ENCODE measurements around the gene SMPDL3A. TPM values are rescaled to one million over a fixed set of nuclear protein-coding genes. Genes with fewer than 3 reads are reported as not detected.
"Not testable (repeated sequence)": the region's sequence is repeated elsewhere in the genome, so short reads cannot be mapped to it uniquely, and the experiment has no call there.

Gene SMPDL3A, protein sequence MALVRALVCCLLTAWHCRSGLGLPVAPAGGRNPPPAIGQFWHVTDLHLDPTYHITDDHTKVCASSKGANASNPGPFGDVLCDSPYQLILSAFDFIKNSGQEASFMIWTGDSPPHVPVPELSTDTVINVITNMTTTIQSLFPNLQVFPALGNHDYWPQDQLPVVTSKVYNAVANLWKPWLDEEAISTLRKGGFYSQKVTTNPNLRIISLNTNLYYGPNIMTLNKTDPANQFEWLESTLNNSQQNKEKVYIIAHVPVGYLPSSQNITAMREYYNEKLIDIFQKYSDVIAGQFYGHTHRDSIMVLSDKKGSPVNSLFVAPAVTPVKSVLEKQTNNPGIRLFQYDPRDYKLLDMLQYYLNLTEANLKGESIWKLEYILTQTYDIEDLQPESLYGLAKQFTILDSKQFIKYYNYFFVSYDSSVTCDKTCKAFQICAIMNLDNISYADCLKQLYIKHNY
- 84.4 and 105 TPM in 2 replicates for polyA plus RNA-seq (2011; rRNA removed)
- 18.2 and 31.1 TPM in 2 replicates for polyA minus RNA-seq (2011; rRNA and poly(A)+ RNA removed)

DNA sequence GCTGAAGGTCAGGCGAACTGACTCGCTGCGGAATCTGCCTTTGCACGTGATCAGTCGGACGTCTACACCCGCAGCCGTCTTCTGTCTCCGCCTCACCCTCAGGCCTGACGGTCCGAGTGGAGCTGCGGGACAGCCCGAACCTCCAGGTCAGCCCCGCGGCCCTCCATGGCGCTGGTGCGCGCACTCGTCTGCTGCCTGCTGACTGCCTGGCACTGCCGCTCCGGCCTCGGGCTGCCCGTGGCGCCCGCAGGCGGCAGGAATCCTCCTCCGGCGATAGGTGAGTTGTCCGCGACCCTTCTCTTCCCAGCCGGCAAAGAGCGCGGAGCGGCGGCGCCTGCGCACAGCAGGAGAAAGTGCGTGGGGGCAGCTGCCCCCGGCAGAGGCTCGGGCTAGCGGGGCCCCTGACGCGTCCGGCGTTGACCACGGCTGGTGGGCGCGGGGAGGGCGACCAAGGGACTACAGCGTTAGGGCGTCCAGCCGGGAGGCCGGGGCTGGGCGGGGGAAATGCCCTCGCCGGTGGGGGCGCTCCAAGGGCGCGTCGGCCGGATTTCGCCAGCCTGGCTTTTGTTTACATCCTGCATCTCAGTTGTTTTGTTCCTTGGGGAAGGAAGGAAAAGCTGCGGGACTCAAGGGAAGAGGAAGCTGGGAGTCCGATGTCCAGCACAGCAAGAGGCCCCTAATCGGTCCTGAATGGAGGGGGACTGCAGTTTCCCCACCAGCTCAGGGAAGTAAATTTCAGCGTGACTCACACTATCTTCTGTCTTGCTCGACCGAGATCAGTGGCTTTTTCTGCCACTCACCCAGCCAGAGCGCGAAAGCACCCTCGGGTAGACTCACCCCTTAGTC lies at the start of gene SMPDL3A:
Gene SMPDL3A, plus strand, starts transcription at position 77 of the 846 bp plus-strand sequence. Its CDS starts 89 bp downstream, at position 166.
- Histone ChIP-seq H3K9me3 (ENCODE audit: control insufficient read depth, insufficient read depth, low read length) (no peaks in the 10 kb centered on the region), H3K27ac (ENCODE audit: low read depth, low read length) (peak within 1 kb of the TSS; percentile 96), H3K4me3 (ENCODE audit: low read depth, low read length) (peak within 1 kb of the TSS; percentile 91), H3K27me3 (ENCODE audit: control insufficient read depth, insufficient read depth, low read length) (no peaks in the 10 kb centered on the region)
- CTCF ChIA-PET = interaction anchor here (0.6 to 6.3 kb wide), 12 partner anchors 10 to 66 kb away, joined by 3 to 35 read pairs (median 4); partner anchors contain the start of gene FABP7
- TF ChIP-seq, protein P1, sequence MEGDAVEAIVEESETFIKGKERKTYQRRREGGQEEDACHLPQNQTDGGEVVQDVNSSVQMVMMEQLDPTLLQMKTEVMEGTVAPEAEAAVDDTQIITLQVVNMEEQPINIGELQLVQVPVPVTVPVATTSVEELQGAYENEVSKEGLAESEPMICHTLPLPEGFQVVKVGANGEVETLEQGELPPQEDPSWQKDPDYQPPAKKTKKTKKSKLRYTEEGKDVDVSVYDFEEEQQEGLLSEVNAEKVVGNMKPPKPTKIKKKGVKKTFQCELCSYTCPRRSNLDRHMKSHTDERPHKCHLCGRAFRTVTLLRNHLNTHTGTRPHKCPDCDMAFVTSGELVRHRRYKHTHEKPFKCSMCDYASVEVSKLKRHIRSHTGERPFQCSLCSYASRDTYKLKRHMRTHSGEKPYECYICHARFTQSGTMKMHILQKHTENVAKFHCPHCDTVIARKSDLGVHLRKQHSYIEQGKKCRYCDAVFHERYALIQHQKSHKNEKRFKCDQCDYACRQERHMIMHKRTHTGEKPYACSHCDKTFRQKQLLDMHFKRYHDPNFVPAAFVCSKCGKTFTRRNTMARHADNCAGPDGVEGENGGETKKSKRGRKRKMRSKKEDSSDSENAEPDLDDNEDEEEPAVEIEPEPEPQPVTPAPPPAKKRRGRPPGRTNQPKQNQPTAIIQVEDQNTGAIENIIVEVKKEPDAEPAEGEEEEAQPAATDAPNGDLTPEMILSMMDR (IDR thresholded peaks at IDR 0.05; ENCODE audit: low read depth, low read length) = peak; percentile 43; the same call in 1 of the 2 replicates
- POLR2A ChIA-PET = interaction anchor here (0.6 to 2.0 kb wide), 16 partner anchors 10 to 318 kb away, joined by 3 to 37 read pairs (median 5); partner anchors contain the start of genes FABP7 and SERINC1
- DNase-seq (ENCODE audit: low read depth, low spot score) = peak; percentile 92

DNA sequence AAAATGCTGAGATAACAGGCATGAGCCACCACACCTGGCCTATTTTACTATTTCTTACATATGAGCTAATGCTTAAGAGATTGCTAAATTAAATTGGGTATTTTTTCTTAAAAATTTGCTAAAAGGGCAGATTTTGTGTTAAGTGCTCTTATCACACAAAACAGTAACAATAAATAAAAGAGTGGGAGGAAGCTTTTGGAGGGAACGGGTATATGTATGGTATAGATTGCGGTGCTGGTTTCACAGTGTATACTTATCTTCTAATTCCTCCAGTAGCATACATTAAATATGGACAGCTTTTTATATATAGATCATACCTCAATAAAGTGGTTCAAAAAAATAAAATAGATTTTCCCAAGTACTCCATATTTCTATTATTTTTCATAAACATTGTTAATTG lies 49.0 kb upstream of the SMPDL3A start:
- Histone ChIP-seq H3K27me3 (ENCODE audit: control insufficient read depth, insufficient read depth, low read length) (no peaks in the 10 kb centered on the region), H3K4me3 (ENCODE audit: low read depth, low read length) (no peak overlapping the region), H3K9me3 (ENCODE audit: control insufficient read depth, insufficient read depth, low read length) (no peaks in the 10 kb centered on the region), H3K27ac (ENCODE audit: low read depth, low read length) (no peak overlapping the region)
- no peak for DNase-seq (ENCODE audit: low read depth, low spot score)
- CTCF ChIA-PET = interaction anchor here (0.5 to 4.1 kb wide), 5 partner anchors 8 to 332 kb away, joined by 3 to 35 read pairs (median 6); no protein-coding TSS in a partner anchor
- POLR2A ChIA-PET = no interaction called here
- TF ChIP-seq, protein P1 (IDR thresholded peaks at IDR 0.05; ENCODE audit: low read depth, low read length) = no peak

DNA sequence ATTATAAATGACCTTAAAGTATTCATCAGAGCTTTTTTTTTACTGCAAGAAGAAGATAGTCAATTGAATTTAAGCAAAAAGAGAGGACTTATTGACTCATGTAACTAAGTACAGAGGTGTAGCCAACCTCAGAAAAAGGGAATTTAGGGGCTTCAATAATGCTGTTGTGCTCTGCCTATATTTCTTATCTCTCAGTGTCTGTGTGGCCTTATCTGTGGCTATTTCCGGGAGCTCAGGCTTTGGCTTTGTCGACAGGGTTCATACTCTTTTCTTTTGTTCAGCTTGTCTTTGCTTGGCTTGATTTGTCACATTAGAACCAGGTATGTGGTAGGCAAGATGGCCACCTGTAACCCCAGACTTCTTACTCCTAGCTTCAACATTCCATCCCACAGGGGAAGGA lies 48.1 kb upstream of the SMPDL3A start:
- ChIA-PET CTCF (interaction anchor here (0.7 to 4.1 kb wide), 4 partner anchors 9 to 98 kb away, joined by 3 to 35 read pairs (median 6); no protein-coding TSS in a partner anchor), POLR2A (no interaction called here)
- Histone ChIP-seq H3K27ac (ENCODE audit: low read depth, low read length) (no peak overlapping the region), H3K4me3 (ENCODE audit: low read depth, low read length) (no peak overlapping the region), H3K9me3 (ENCODE audit: control insufficient read depth, insufficient read depth, low read length) (no peaks in the 10 kb centered on the region), H3K27me3 (ENCODE audit: control insufficient read depth, insufficient read depth, low read length) (no peaks in the 10 kb centered on the region)
- TF ChIP-seq, protein P1 (IDR thresholded peaks at IDR 0.05; ENCODE audit: low read depth, low read length) = no peak
- DNase-seq (ENCODE audit: low read depth, low spot score) = no peak

DNA sequence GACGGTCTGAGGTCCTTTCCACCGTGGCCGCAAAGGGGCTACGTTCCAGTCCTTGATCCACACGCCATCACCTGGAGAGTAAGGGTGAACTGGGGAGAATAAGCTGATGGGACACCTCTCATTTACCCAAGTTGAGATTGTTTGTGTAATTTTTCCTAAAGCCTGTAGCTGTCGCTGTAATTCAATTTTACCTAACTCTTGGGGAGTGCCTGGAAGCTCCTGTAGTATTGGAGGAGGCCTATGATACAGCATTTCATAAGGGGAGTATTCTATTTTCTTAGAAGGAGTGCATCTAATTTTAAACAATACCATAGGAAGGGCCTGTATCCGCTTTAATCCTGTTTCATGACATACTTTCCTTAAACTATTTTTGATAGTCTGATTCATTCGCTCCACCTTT lies 44.8 kb upstream of the SMPDL3A start:
- DNase-seq (ENCODE audit: low read depth, low spot score); H3K9me3 ChIP-seq (ENCODE audit: control insufficient read depth, insufficient read depth, low read length); H3K4me3 ChIP-seq (ENCODE audit: low read depth, low read length); POLR2A ChIA-PET; H3K27me3 ChIP-seq (ENCODE audit: control insufficient read depth, insufficient read depth, low read length); H3K27ac ChIP-seq (ENCODE audit: low read depth, low read length): not testable (repeated sequence)
- CTCF ChIA-PET = interaction anchor here (1.2 to 5.0 kb wide), 6 partner anchors 12 to 95 kb away, joined by 3 to 68 read pairs (median 6); no protein-coding TSS in a partner anchor
- TF ChIP-seq, protein P1 (IDR thresholded peaks at IDR 0.05; ENCODE audit: low read depth, low read length) = peak; percentile 46

DNA sequence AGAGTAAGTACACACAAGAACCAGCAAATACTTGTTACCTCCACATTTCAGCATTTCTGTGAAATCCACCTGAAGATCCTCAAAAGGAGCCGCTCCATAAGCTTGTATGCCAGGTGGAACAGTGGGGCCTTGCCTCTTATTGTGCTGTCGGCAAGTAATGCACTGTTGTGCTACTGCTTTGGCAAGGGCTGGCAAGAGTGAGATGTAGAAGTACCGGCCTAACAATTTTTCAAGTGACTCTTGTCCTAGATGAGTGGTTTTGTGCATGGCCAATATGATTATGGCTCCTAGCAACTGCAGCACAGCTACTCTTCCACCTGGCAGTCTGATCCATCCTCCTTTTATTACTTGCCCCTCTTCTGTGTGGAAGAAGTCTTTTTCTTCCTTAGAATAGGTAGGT lies 44.2 kb upstream of the SMPDL3A start:
- H3K9me3 ChIP-seq (ENCODE audit: control insufficient read depth, insufficient read depth, low read length); H3K27ac ChIP-seq (ENCODE audit: low read depth, low read length); H3K4me3 ChIP-seq (ENCODE audit: low read depth, low read length); POLR2A ChIA-PET; DNase-seq (ENCODE audit: low read depth, low spot score); H3K27me3 ChIP-seq (ENCODE audit: control insufficient read depth, insufficient read depth, low read length): not testable (repeated sequence)
- CTCF ChIA-PET = interaction anchor here (1.2 to 5.0 kb wide), 6 partner anchors 13 to 94 kb away, joined by 3 to 68 read pairs (median 6); no protein-coding TSS in a partner anchor

Data from AG04450 (cell line).